ENCODE data around the gene SLC9A7. TPM values are rescaled to one million over a fixed set of nuclear protein-coding genes. Genes with fewer than 3 reads are reported as not detected.

The SLC9A7 gene
- total RNA-seq, 4 donors from 2014 or later, result 2.8 to 10.7 (median 3.3) TPM

DNA sequence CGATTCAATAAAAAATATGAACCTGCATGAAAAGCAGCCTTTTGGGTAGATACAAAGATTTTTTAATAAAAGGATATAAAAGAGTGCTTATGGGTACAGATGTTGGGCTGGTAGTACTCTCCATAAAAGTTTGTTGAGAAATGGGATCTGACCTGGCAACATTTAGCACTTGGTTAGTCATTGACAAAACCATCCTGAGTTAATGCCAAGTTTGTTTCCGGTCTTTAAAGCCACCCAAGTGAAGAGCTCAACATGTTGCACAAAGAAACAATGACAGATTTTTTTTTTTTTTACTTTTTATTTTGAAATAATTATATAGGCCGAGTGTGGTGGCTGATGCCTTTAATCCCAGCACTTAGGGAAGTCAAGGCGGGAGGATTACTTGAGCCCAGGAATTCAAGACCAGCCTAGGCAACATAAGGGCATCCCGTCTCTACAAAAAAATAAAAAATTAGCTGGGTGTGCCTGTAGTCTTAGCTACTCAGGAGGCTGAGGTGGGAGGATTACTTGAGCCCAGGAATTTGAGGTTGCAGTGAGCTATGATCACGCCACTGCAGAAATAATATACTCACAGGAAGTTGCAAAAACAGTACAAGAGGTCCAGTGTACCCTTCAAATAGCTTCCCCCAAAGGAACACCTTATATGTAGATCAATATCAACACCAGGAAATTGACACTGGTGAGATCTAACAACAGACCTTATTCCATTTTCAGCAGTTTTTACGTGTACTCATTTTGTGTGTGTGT is 168.8 kb downstream of the SLC9A7 start:
- WGBS, result 67% methylated on average over 7 of the region's 7 CpGs
- no peaks in the 10 kb centered on the region for H3K9me3 ChIP-seq
- H3K4me1 ChIP-seq, result peaks cover 0 to 21% (median 12%) of the 10 kb centered on the region in 4 donors
- H3K4me3 ChIP-seq, result no peak overlapping the region
- DNase-seq (ENCODE audit: extremely low spot score), result no peak
- no peaks in the 10 kb centered on the region for H3K36me3 ChIP-seq
- no peak for TF ChIP-seq CTCF (IDR thresholded peaks at IDR 0.05)
- no peaks in the 10 kb centered on the region for H3K27me3 ChIP-seq
- intact Hi-C loops (cut with DNase I), result no loop called here
- peak overlapping the region in 1 of 4 donors; percentile 9 for H3K27ac ChIP-seq (replicated peaks in 1 of 4)

GRCh38 chrX:46588263-46588662 is 170.7 kb downstream of the SLC9A7 start:
- no peaks in the 10 kb centered on the region for H3K9me3 ChIP-seq
- H3K4me3 ChIP-seq, result no peak overlapping the region
- WGBS, result 44% methylated on average over 4 of the region's 4 CpGs
- DNase-seq (ENCODE audit: extremely low spot score), result no peak
- H3K27ac ChIP-seq (replicated peaks in 1 of 4), result peak overlapping the region in 3 of 4 donors; percentile 13 to 59 (median 38)
- intact Hi-C loops (cut with DNase I), result no loop called here
- H3K4me1 ChIP-seq, result peaks cover 6 to 29% (median 18%) of the 10 kb centered on the region in 4 donors
- TF ChIP-seq POLR2A (IDR thresholded peaks at IDR 0.05; ENCODE audit: low read depth), result no peak
- no peaks in the 10 kb centered on the region for H3K36me3 ChIP-seq
- H3K27me3 ChIP-seq, result no peaks in the 10 kb centered on the region

GRCh38 chrX:46587753-46588171 is 171.2 kb downstream of the SLC9A7 start:
- Histone ChIP-seq H3K4me3 (no peak overlapping the region), H3K4me1 (peaks cover 11 to 34% (median 21%) of the 10 kb centered on the region in 4 donors), H3K36me3 (no peaks in the 10 kb centered on the region), H3K27me3 (no peaks in the 10 kb centered on the region), H3K9me3 (no peaks in the 10 kb centered on the region), H3K27ac (replicated peaks in 1 of 4) (peak overlapping the region in 3 of 4 donors; percentile 13 to 59 (median 38))
- intact Hi-C loops (cut with DNase I), result no loop called here
- no peak for DNase-seq (ENCODE audit: extremely low spot score)
- TF ChIP-seq POLR2A (IDR thresholded peaks at IDR 0.05; ENCODE audit: low read depth), result no peak
- no peak for TF ChIP-seq EP300 (IDR thresholded peaks at IDR 0.05)
- TF ChIP-seq CTCF (IDR thresholded peaks at IDR 0.05), result no peak
- no peak for TF ChIP-seq POLR2AphosphoS5 (IDR thresholded peaks at IDR 0.05)
- 50% methylated on average over 5 of the region's 5 CpGs for WGBS

GRCh38 chrX:46587158-46587557 is 171.8 kb downstream of the SLC9A7 start:
- Histone ChIP-seq H3K27me3 (no peaks in the 10 kb centered on the region), H3K4me3 (no peak overlapping the region), H3K4me1 (peaks cover 17 to 40% (median 24%) of the 10 kb centered on the region in 4 donors), H3K9me3 (no peaks in the 10 kb centered on the region), H3K27ac (replicated peaks in 1 of 4) (peak overlapping the region in 2 of 4 donors; percentile 19 to 59), H3K36me3 (no peaks in the 10 kb centered on the region)
- 44% methylated on average over 5 of the region's 5 CpGs for WGBS
- intact Hi-C loops (cut with DNase I), result no loop called here
- no peak for DNase-seq (ENCODE audit: extremely low spot score)
- no peak for TF ChIP-seq CTCF (IDR thresholded peaks at IDR 0.05)
- TF ChIP-seq POLR2A (IDR thresholded peaks at IDR 0.05; ENCODE audit: low read depth), result no peak
- no peak for TF ChIP-seq POLR2AphosphoS5 (IDR thresholded peaks at IDR 0.05)
- no peak for TF ChIP-seq EP300 (IDR thresholded peaks at IDR 0.05)

- Histone ChIP-seq H3K4me3 (no peak overlapping the region), H3K36me3 (no peaks in the 10 kb centered on the region), H3K27me3 (no peaks in the 10 kb centered on the region), H3K27ac (replicated peaks in 1 of 4) (no peak overlapping the region), H3K9me3 (no peaks in the 10 kb centered on the region), H3K4me1 (peaks cover 17 to 43% (median 23%) of the 10 kb centered on the region in 4 donors)
- intact Hi-C loops (cut with DNase I), result no loop called here
- 47% methylated on average over 2 of the region's 2 CpGs for WGBS
- DNase-seq (ENCODE audit: extremely low spot score), result no peak
- TF ChIP-seq CTCF (IDR thresholded peaks at IDR 0.05), result no peak
- no peak for TF ChIP-seq POLR2A (IDR thresholded peaks at IDR 0.05; ENCODE audit: low read depth)
- no peak for TF ChIP-seq POLR2AphosphoS5 (IDR thresholded peaks at IDR 0.05)
- no peak for TF ChIP-seq EP300 (IDR thresholded peaks at IDR 0.05)
Observed at GRCh38 chrX:46584736-46585135, 174.2 kb downstream of the SLC9A7 start.
